ENCODE data around the gene RAB9B.

RAB9B gene

DNA sequence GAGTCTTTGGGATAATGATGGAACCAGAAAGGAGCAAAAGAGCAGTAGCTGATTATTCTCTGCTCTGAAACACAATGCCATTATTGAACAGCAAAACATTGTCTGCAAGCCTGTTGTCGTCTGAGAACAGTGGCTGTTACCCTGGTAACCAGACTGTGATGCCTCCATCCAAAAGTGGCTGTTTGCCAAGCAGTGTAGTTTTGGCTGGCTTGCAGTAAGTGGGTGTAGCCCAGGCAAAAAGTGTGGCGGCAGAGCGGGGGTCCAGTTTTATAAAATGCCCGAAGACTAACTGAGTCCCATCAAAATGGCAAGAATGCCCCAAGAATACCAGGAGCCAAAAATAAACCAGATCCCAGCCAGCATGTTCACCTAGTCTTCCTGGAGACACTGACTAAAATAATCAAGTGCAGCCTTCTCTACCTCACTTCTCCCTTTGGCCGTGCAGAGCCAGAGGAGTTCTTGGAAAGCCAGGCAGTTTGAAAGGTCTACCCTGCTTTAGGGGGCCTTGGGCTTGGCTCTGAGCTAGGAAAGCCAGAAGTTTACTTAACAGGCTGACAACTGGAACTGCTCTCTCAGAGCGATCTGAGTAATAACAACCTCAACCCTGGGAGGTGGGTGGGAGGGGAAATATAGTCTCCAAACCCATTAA is 52.8 kb downstream of the RAB9B start:
- in situ Hi-C loops (cut with MboI; ENCODE audit: low sequenced_read_pairs, unreplicated experiment), result no loop called here
- DNase-seq (ENCODE audit: low spot score), result no peak
- TF ChIP-seq, protein P1, sequence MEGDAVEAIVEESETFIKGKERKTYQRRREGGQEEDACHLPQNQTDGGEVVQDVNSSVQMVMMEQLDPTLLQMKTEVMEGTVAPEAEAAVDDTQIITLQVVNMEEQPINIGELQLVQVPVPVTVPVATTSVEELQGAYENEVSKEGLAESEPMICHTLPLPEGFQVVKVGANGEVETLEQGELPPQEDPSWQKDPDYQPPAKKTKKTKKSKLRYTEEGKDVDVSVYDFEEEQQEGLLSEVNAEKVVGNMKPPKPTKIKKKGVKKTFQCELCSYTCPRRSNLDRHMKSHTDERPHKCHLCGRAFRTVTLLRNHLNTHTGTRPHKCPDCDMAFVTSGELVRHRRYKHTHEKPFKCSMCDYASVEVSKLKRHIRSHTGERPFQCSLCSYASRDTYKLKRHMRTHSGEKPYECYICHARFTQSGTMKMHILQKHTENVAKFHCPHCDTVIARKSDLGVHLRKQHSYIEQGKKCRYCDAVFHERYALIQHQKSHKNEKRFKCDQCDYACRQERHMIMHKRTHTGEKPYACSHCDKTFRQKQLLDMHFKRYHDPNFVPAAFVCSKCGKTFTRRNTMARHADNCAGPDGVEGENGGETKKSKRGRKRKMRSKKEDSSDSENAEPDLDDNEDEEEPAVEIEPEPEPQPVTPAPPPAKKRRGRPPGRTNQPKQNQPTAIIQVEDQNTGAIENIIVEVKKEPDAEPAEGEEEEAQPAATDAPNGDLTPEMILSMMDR (IDR thresholded peaks at IDR 0.05; ENCODE audit: borderline replicate concordance, control extremely low read depth, extremely low read depth, insufficient read depth, missing control alignments), result no peak

DNA sequence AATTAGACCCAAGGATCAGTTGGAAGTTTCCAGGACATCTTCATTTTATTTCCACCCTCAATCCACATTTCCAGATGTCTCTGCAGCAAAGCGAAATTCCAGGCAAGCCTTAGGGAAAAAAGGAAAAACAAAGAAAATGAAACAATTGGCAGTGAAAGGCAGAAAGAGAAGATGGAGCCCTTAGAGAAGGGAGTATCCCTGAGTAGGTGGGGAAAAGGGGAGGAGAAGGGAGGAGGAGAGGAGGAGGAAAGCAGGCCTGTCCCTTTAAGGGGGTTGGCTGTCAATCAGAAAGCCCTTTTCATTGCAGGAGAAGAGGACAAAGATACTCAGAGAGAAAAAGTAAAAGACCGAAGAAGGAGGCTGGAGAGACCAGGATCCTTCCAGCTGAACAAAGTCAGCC is 55.5 kb downstream of the RAB9B start, which contains the start of gene PLP1:
PLP1 (plus strand) TSS at position 295 of the 400 bp plus-strand sequence. CDS start 156 bp downstream, outside the sequence.
- in situ Hi-C loops (cut with MboI; ENCODE audit: low sequenced_read_pairs, unreplicated experiment), result no loop called here
- TF ChIP-seq, protein P1 (IDR thresholded peaks at IDR 0.05; ENCODE audit: borderline replicate concordance, control extremely low read depth, extremely low read depth, insufficient read depth, missing control alignments), result no peak

DNA sequence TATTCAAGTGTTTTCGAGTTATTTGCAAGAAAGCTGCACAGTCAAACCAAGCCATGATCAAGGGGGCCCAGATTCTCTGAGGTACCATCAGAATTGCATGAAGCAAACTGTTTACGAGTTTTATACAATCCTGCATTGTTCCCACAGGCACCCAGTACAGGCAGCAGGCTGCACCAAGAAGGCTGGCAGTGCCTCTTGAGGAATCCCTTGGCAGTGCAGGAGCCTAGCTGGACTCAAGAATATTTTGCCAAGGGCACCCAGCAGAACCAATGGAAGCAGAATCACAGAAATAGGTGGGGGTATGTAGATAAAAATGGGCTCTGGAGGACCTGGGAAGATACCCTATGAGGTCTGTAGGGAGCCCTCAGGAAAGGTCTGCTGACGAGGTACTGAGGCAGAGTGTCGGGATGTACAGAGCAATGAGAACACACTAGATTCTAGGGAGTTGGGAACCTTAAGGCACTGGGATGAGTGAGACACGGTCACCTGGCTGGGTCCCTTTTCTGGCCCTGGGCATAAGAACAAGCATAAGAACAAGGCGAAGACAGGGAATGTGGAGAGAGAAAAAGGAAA is 57.9 kb downstream of the RAB9B start:
- in situ Hi-C loops (cut with MboI; ENCODE audit: low sequenced_read_pairs, unreplicated experiment), result no loop called here
- no peak for DNase-seq (ENCODE audit: low spot score)
- TF ChIP-seq, protein P1 (IDR thresholded peaks at IDR 0.05; ENCODE audit: borderline replicate concordance, control extremely low read depth, extremely low read depth, insufficient read depth, missing control alignments), result no peak

More for the DNA sequence above, 55.5 kb downstream of the RAB9B start, which contains the start of gene PLP1:
- no peak for DNase-seq (ENCODE audit: low spot score)

DNA sequence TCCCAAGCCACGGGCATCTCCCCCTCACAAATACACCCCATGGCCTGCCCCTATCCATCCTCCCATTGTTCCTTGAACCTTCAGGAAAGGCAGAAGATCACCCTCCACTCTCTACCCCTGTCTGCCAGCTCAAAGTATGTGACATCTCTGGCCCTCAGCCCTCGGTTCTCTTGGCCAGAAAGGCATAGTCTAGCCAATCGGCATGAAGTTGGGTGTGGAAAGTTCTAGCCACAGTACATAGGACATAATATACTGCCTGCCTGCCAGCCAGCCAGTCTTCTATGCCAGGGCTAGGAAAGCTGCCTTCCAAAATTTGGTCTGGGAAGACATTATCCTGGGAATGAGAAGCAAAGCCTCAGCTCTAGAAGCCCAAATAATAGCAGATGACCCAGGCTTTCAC is 58.6 kb downstream of the RAB9B start:
- TF ChIP-seq, protein P1 (IDR thresholded peaks at IDR 0.05; ENCODE audit: borderline replicate concordance, control extremely low read depth, extremely low read depth, insufficient read depth, missing control alignments), result no peak
- no peak for DNase-seq (ENCODE audit: low spot score)
- in situ Hi-C loops (cut with MboI; ENCODE audit: low sequenced_read_pairs, unreplicated experiment), result no loop called here

Measured in GM13976 (cell line).